Type B pancreatic cell (in vitro differentiated cells): ENCODE data around the gene BTRC. TPM values are rescaled to one million over a fixed set of nuclear protein-coding genes. Genes with fewer than 3 reads are reported as not detected.

Source experiments
- DNase-seq: peaks from one replicate; pipeline ENCODE4 v3.0.0; 2021; ENCODE audit warnings: mixed read lengths; ENCODE audit not compliant: unreplicated experiment; ENCODE audit errors: extremely low spot score
- H3K27ac Mint-ChIP-seq: 2 replicates; pipeline ENCODE4 v1.8.0; 2021; ENCODE audit warnings: mild to moderate bottlenecking, mixed read lengths
- H3K27me3 Mint-ChIP-seq: 2 replicates; pipeline ENCODE4 v1.8.0; 2021; ENCODE audit warnings: mixed read lengths
- H3K36me3 Mint-ChIP-seq: 2 replicates; pipeline ENCODE4 v1.8.0; 2021; ENCODE audit warnings: mixed read lengths
- H3K4me1 Mint-ChIP-seq: one replicate; pipeline ENCODE4 v1.8.0; 2021; ENCODE audit warnings: mixed read lengths; ENCODE audit not compliant: unreplicated experiment
- H3K4me3 Mint-ChIP-seq: 2 replicates; pipeline ENCODE4 v1.8.0; 2021; ENCODE audit warnings: mild to moderate bottlenecking, mixed read lengths
- H3K9me3 Mint-ChIP-seq: 2 replicates; pipeline ENCODE4 v1.8.0; 2021; ENCODE audit warnings: mixed read lengths
- CTCF ChIP-seq: fragments of 200-600 bp; sonication (generic); conservative IDR thresholded peaks from 2 replicates; pipeline ENCODE4 v1.5.0; 2021; ENCODE audit warnings: antibody characterized with exemption, mild to moderate bottlenecking
- total RNA-seq: library from RNA; stranded (reverse); gene quantifications from 2 replicates; pipeline ENCODE4 v1.2.1, GENCODE V29; 2021; ENCODE audit warnings: low replicate concordance

BTRC gene
- total RNA-seq, 1 donor from 2014 or later: 35.2 TPM

- DNase-seq: no peak
- Mint-ChIP-seq H3K36me3 (peaks cover 32% of the 10 kb centered on the region), H3K27me3 (no peaks in the 10 kb centered on the region), H3K4me3 (no peak overlapping the region), H3K4me1 (no peaks in the 10 kb centered on the region), H3K27ac (no peak overlapping the region), H3K9me3 (no peaks in the 10 kb centered on the region)
- peak; percentile 74 for TF ChIP-seq CTCF
These were observed 182.8 kb downstream of the BTRC start for GRCh38 chr10:101536800-101537199.

- Mint-ChIP-seq H3K27me3 (no peaks in the 10 kb centered on the region), H3K36me3 (peaks cover 31% of the 10 kb centered on the region), H3K4me3 (no peak overlapping the region), H3K9me3 (no peaks in the 10 kb centered on the region), H3K27ac (no peak overlapping the region), H3K4me1 (no peaks in the 10 kb centered on the region)
- DNase-seq: no peak
- TF ChIP-seq CTCF: no peak
These were observed 184.5 kb downstream of the BTRC start for GRCh38 chr10:101538446-101538845.

GRCh38 chr10:101545898-101546297 is 191.9 kb downstream of the BTRC start:
- TF ChIP-seq CTCF: no peak
- peaks cover 4% of the 10 kb centered on the region for H3K4me1 Mint-ChIP-seq
- no peak overlapping the region for H3K4me3 Mint-ChIP-seq
- DNase-seq: no peak
- H3K27ac Mint-ChIP-seq: no peak overlapping the region
- no peaks in the 10 kb centered on the region for H3K27me3 Mint-ChIP-seq
- peaks cover 5% of the 10 kb centered on the region for H3K9me3 Mint-ChIP-seq
- peaks cover 23% of the 10 kb centered on the region for H3K36me3 Mint-ChIP-seq

GRCh38 chr10:101550965-101551364 is 197.0 kb downstream of the BTRC start:
- H3K36me3 Mint-ChIP-seq: peaks cover 35% of the 10 kb centered on the region
- H3K9me3 Mint-ChIP-seq: peaks cover 2% of the 10 kb centered on the region
- H3K27me3 Mint-ChIP-seq: no peaks in the 10 kb centered on the region
- H3K4me3 Mint-ChIP-seq: no peak overlapping the region
- no peak overlapping the region for H3K27ac Mint-ChIP-seq
- peaks cover 2% of the 10 kb centered on the region for H3K4me1 Mint-ChIP-seq
- no peak for DNase-seq
- no peak for TF ChIP-seq CTCF

- Mint-ChIP-seq H3K4me1 (peaks cover 3% of the 10 kb centered on the region), H3K27ac (no peak overlapping the region), H3K9me3 (no peaks in the 10 kb centered on the region), H3K27me3 (no peaks in the 10 kb centered on the region), H3K4me3 (no peak overlapping the region), H3K36me3 (peaks cover 34% of the 10 kb centered on the region)
- no peak for TF ChIP-seq CTCF
- no peak for DNase-seq
These were observed 198.5 kb downstream of the BTRC start for GRCh38 chr10:101552442-101552841.

DNA sequence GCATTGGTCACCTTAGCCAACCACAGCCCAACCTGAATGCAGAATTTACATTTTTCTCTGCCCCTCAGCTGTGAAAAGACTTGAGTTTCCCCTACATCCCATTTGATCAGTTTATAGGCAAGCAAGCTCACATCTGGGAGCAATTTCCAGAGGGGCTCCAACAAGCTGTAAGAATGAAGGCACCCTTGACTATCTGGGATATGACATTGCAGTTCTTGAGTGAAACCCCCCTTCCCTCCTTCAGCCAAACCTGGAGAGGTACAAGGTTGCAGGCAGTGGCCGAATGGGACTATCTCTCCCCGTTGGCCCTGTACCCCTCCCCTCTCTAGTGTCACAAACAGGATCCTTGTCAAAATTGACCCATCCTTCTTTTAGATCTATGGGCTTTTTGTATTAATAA is 203.6 kb downstream of the BTRC start:
- Mint-ChIP-seq H3K36me3 (peaks cover 21% of the 10 kb centered on the region), H3K4me1 (peaks cover 25% of the 10 kb centered on the region), H3K4me3 (no peak overlapping the region), H3K9me3 (no peaks in the 10 kb centered on the region), H3K27ac (no peak overlapping the region), H3K27me3 (peaks cover 5% of the 10 kb centered on the region)
- peak; percentile 39 for DNase-seq
- TF ChIP-seq CTCF: no peak
